ENCODE data around the gene TTI1. TPM values are rescaled to one million over a fixed set of nuclear protein-coding genes. Genes with fewer than 3 reads are reported as not detected.

TTI1 gene
- total RNA-seq, 1 donor from 2014 or later = 52.1 TPM

DNA sequence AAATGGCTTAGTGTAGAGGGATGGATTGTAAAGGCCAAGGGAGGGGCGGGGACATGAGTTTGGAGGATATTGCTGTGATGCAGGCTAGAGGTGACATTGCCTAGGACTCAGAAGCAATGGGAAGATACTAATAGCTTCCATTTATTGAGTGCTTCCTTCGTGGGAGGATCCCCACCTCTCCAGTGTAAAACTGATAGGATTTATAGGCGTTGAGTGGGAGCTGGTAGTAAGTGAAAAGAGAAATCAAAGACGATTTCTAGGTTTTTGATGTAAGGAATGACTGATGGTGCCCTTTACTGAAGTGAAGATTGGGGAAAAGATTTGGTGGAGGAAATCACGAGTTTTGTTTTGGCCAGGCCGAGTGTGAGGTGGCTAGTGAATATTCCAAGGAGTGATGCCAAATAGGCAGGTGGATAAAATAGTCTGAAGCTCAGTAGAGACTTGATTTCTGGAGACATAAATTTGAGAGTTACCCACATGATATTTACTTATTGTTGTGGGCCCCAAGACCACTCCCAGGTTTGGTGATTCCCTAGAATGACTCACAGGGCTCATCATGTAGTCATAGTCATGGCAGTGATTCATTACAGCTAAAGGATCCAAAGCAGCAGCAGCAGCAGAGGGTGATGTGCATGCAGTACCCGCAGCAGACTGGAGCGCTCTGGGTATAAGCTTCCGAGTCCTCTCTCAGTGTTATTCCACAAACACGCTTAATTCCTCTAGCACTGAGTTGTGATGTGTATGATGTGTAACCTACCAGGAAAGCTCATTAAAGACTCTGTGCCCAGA lies 10.4 kb upstream of the TTI1 start:
- H3F3A ChIP-seq (ENCODE audit: low read depth) = no peaks in the 10 kb centered on the region
- no peak overlapping the region for H3K4me3 ChIP-seq
- H2AFZ ChIP-seq (replicated peaks) = no peak overlapping the region
- Mint-ChIP-seq H3K36me3 (peaks cover 14% of the 10 kb centered on the region), H3K27ac (no peak overlapping the region), H3K27me3 (ENCODE audit: insufficient read depth, low read depth) (no peaks in the 10 kb centered on the region), H3K4me3 (no peak overlapping the region), H3K9me3 (no peaks in the 10 kb centered on the region), H3K4me1 (peaks cover 2% of the 10 kb centered on the region)
- H3K9me3 ChIP-seq (ENCODE audit: low read depth) = no peaks in the 10 kb centered on the region
- peaks cover 55% of the 10 kb centered on the region for H4K20me1 ChIP-seq (ENCODE audit: low read depth)
- H3K4me2 ChIP-seq = no peak overlapping the region
- peaks cover 3% of the 10 kb centered on the region for H3K4me1 ChIP-seq
- peaks cover 9% of the 10 kb centered on the region for H3K36me3 ChIP-seq
- H3K27me3 ChIP-seq = no peaks in the 10 kb centered on the region
- no peak overlapping the region for H3K27ac ChIP-seq
- H3K9ac ChIP-seq = no peak overlapping the region
- TF ChIP-seq EZH2phosphoT487 (IDR thresholded peaks at IDR 0.05) (no peak), EZH2 (IDR thresholded peaks at IDR 0.05) (no peak)
- TF ChIP-seq, protein P1, sequence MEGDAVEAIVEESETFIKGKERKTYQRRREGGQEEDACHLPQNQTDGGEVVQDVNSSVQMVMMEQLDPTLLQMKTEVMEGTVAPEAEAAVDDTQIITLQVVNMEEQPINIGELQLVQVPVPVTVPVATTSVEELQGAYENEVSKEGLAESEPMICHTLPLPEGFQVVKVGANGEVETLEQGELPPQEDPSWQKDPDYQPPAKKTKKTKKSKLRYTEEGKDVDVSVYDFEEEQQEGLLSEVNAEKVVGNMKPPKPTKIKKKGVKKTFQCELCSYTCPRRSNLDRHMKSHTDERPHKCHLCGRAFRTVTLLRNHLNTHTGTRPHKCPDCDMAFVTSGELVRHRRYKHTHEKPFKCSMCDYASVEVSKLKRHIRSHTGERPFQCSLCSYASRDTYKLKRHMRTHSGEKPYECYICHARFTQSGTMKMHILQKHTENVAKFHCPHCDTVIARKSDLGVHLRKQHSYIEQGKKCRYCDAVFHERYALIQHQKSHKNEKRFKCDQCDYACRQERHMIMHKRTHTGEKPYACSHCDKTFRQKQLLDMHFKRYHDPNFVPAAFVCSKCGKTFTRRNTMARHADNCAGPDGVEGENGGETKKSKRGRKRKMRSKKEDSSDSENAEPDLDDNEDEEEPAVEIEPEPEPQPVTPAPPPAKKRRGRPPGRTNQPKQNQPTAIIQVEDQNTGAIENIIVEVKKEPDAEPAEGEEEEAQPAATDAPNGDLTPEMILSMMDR (IDR thresholded peaks at IDR 0.05) = no peak
- H3K79me2 ChIP-seq (ENCODE audit: low read depth) = peaks cover 89% of the 10 kb centered on the region
- DNase-seq (ENCODE audit: low spot score) = no peak

DNA sequence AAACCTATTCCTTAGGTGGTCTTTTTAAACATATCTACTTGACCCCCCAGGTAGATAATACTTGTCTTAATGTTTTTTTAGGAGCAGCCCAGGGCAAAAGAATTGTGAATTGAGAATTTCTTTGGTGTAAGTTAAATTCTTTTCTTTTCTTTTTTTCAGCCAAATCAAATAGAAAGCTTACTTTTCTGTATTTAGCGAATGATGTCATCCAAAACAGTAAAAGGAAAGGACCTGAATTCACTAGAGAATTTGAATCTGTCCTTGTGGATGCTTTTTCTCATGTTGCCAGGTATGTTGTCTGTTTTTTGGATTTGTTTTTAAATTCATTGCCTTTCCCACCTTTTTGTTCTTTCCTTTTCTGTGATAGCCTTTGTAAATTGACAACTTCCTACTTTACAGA lies 7.0 kb upstream of the TTI1 start:
- Mint-ChIP-seq H3K9me3 (no peaks in the 10 kb centered on the region), H3K27me3 (ENCODE audit: insufficient read depth, low read depth) (no peaks in the 10 kb centered on the region), H3K4me3 (no peak overlapping the region), H3K4me1 (peaks cover 9% of the 10 kb centered on the region), H3K27ac (no peak overlapping the region), H3K36me3 (peaks cover 22% of the 10 kb centered on the region)
- Histone ChIP-seq H3K4me1 (no peaks in the 10 kb centered on the region), H3K4me2 (no peak overlapping the region), H3K9ac (no peak overlapping the region), H3K4me3 (no peak overlapping the region), H3K9me3 (ENCODE audit: low read depth) (no peaks in the 10 kb centered on the region), H3K36me3 (peaks cover 20% of the 10 kb centered on the region), H4K20me1 (ENCODE audit: low read depth) (peaks cover 30% of the 10 kb centered on the region), H3K27ac (no peak overlapping the region), H2AFZ (replicated peaks) (no peak overlapping the region), H3K27me3 (no peaks in the 10 kb centered on the region), H3F3A (ENCODE audit: low read depth) (no peaks in the 10 kb centered on the region), H3K79me2 (ENCODE audit: low read depth) (peaks cover 91% of the 10 kb centered on the region)
- no peak for DNase-seq (ENCODE audit: low spot score)
- no peak for TF ChIP-seq EZH2 (IDR thresholded peaks at IDR 0.05)

DNA sequence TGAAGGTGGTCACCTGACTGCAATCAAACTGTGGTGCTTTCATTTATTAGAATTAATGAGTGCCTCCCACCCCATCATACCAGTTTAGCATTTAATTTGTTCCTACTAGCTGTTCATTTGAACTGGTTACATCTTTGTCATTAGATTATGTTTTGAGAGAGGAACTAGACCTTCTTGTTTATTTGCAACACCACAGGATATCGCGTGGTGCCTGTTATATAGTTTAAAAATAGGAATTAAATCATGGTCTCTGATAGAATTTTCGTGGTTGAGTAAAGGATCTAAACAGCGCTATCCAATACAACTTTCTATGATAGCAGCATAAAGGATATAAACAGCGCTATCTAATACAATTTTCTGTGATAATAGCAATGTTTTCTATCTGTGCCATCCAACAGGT lies 3.1 kb upstream of the TTI1 start:
- H3K27ac Mint-ChIP-seq = no peak overlapping the region
- Histone ChIP-seq H3K4me3 (no peak overlapping the region), H3K79me2 (ENCODE audit: low read depth) (peaks cover 96% of the 10 kb centered on the region), H4K20me1 (ENCODE audit: low read depth) (peaks cover 13% of the 10 kb centered on the region), H3K4me2 (no peak overlapping the region), H3K27ac (no peak overlapping the region), H2AFZ (replicated peaks) (no peak overlapping the region), H3K9me3 (ENCODE audit: low read depth) (no peaks in the 10 kb centered on the region), H3F3A (ENCODE audit: low read depth) (no peaks in the 10 kb centered on the region), H3K4me1 (peaks cover 24% of the 10 kb centered on the region), H3K36me3 (peaks cover 21% of the 10 kb centered on the region), H3K9ac (no peak overlapping the region), H3K27me3 (no peaks in the 10 kb centered on the region)
- H3K27me3 Mint-ChIP-seq (ENCODE audit: insufficient read depth, low read depth) = peaks cover 4% of the 10 kb centered on the region
- H3K9me3 Mint-ChIP-seq = no peaks in the 10 kb centered on the region
- no peak for DNase-seq (ENCODE audit: low spot score)
- no peak for TF ChIP-seq EZH2phosphoT487 (IDR thresholded peaks at IDR 0.05)
- peaks cover 30% of the 10 kb centered on the region for H3K4me1 Mint-ChIP-seq
- H3K4me3 Mint-ChIP-seq = peak overlapping the region; percentile 62
- H3K36me3 Mint-ChIP-seq = peaks cover 18% of the 10 kb centered on the region

DNA sequence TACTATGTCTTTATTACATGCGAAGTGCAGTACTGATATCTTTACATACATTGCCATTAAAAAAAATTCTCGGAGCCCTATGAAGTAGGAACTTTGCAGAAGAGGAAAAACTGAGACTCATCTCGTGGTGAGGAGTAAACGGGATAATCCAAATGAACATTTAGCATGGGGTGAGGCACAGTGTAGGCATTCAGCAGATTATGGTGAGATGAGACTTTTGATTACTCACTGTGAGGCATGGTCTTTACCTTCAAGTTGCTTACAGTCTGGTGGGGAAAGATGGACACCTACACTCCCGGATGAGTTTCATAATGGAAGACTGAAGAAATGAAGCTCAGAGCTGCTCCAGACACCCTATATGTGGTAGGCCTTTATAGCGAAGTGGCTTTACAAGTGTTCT lies 1.7 kb upstream of the TTI1 start:
- peaks cover 35% of the 10 kb centered on the region for H3K4me1 Mint-ChIP-seq
- peak overlapping the region; percentile 80 for H3K4me3 ChIP-seq

More for the DNA sequence above, 1.7 kb upstream of the TTI1 start:
- peak overlapping the region; percentile 28 for H3K27ac Mint-ChIP-seq
- peaks cover 27% of the 10 kb centered on the region for H3K4me1 ChIP-seq
- H3K27me3 Mint-ChIP-seq (ENCODE audit: insufficient read depth, low read depth) = peaks cover 4% of the 10 kb centered on the region
- H3F3A ChIP-seq (ENCODE audit: low read depth) = no peaks in the 10 kb centered on the region
- H3K9me3 Mint-ChIP-seq = no peaks in the 10 kb centered on the region
- H3K36me3 Mint-ChIP-seq = peaks cover 23% of the 10 kb centered on the region
- H4K20me1 ChIP-seq (ENCODE audit: low read depth) = peaks cover 1% of the 10 kb centered on the region
- peaks cover 96% of the 10 kb centered on the region for H3K79me2 ChIP-seq (ENCODE audit: low read depth)
- DNase-seq (ENCODE audit: low spot score) = no peak
- H3K36me3 ChIP-seq = peaks cover 13% of the 10 kb centered on the region
- peak overlapping the region; percentile 91 for H3K4me2 ChIP-seq
- no peak overlapping the region for H2AFZ ChIP-seq (replicated peaks)
- H3K27me3 ChIP-seq = no peaks in the 10 kb centered on the region
- H3K9me3 ChIP-seq (ENCODE audit: low read depth) = no peaks in the 10 kb centered on the region
- no peak for TF ChIP-seq EZH2phosphoT487 (IDR thresholded peaks at IDR 0.05)
- no peak for TF ChIP-seq EZH2 (IDR thresholded peaks at IDR 0.05)
- TF ChIP-seq, protein P1 (IDR thresholded peaks at IDR 0.05) = no peak
- H3K4me3 Mint-ChIP-seq = peak overlapping the region; percentile 98
- peak overlapping the region; percentile 90 for H3K9ac ChIP-seq
- H3K27ac ChIP-seq = no peak overlapping the region

Data from neural progenitor cell (in vitro differentiated cells).